GM12872 (cell line): Measurements from ENCODE around the gene TBC1D3I.

Experiments
- TF ChIP-seq, protein P1 (sequence below): IDR thresholded peaks from 3 replicates; pipeline ENCODE4 v1.5.1; 2011; ENCODE audit warnings: low read depth, mild to moderate bottlenecking, low read length, moderate library complexity; ENCODE audit not compliant: insufficient read depth

TBC1D3I gene

DNA sequence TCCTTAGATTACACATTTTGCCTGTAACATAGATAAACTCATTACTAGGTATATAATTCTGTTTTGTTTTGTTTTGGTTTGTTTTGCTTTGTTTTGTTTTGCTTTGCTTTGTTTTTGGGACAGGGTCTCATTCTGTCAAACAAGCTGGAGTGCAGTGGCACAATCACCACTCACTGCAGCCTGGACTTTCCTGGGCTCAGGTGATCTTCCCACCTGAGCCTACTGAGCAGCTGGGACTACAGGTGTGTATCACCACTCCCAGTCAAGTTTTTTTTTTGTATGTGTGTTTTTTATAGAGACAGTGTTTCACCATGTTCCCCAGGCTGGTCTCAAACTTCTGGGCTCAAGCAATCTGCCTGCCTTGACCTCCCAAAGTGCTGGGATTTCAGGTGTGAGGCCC is 54.8 kb downstream of the TBC1D3I start:
- TF ChIP-seq, protein P1, sequence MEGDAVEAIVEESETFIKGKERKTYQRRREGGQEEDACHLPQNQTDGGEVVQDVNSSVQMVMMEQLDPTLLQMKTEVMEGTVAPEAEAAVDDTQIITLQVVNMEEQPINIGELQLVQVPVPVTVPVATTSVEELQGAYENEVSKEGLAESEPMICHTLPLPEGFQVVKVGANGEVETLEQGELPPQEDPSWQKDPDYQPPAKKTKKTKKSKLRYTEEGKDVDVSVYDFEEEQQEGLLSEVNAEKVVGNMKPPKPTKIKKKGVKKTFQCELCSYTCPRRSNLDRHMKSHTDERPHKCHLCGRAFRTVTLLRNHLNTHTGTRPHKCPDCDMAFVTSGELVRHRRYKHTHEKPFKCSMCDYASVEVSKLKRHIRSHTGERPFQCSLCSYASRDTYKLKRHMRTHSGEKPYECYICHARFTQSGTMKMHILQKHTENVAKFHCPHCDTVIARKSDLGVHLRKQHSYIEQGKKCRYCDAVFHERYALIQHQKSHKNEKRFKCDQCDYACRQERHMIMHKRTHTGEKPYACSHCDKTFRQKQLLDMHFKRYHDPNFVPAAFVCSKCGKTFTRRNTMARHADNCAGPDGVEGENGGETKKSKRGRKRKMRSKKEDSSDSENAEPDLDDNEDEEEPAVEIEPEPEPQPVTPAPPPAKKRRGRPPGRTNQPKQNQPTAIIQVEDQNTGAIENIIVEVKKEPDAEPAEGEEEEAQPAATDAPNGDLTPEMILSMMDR = no peak

DNA sequence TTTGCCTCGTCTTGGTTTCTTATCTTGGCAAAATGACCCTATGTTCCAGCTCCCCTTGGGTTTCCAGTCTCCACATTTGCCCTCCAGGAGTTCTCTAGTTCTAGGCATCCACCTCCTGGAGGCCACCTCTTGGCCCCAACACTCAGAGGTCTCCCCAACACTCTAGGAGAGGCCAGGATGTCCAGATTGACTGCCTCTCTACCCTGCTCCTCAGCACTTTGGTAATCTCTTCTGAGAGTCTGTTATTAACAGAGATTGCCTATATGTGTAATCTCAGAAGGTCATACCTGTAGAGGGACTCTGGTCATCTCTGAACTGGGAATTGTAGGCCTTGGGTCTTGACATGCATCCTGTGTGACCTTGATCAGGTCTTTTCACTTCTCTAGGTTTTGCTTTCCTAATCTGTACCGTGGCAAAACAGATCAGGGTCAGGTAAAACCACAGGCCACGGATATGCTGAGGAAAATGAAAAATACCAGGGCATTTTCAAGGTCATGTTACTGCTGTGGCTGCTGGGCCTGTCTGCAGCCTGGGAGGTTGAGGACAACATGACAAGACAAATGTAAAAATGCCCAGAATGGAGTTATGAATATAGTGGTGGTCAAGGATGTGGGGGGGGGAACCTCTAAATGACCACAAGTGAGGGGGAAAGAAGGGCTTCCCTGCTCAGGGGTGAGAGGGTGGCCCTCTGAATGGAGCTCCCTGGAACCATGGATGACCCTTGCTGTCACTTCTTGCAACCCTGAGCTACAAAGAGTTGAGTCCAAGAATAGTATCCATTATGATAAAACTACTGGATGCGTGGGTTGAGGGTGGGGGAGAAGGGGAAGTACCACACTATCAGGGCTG is 58.5 kb downstream of the TBC1D3I start:
- TF ChIP-seq, protein P1 = no peak

DNA sequence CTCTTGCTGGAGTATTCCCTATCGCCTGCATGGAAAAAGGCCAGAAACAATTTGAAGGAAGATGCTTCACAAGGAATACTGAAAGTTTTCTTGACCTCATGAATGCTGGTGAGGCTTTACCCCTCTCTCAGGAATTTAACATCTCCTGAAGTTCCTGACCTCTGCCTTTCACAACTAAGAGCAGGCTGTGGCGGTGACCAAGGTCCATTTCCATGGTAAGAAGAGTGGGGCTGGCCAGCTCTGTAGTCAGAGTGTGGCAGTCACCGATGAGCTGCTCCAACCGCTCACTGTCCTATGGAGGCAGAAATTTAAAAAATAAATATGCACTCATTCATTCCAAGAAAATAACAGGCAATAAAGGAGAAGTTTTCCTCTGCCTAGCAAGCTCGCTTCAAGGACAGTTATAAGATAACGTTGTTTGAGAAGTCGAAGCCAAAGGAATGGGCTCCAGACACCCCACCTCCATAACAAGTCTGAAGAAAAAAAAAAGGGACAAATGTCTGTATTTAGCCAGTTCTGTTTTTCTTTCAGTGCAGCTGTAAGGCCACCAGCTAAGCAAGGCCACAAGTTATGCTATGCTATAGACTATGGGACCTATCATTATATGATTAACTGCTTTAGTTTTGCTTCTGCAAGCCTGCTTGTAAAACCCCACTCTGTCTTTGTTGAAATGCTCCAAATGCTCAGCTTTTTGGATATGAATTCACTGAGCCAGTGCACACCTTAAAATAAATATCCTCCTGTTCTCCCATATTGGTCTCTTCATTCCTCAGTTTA is 59.5 kb downstream of the TBC1D3I start:
- TF ChIP-seq, protein P1 = no peak
